ENCODE data around the gene GAB2.

- TF ChIP-seq POLR2A (IDR thresholded peaks at IDR 0.05): no peak
- no peak for TF ChIP-seq CTCF (IDR thresholded peaks at IDR 0.05)
- no peak for TF ChIP-seq EP300 (IDR thresholded peaks at IDR 0.05)
Measured at GRCh38 chr11:78449866-78450265, 32.2 kb upstream of the GAB2 start.

All from suprapubic skin (tissue), 3 donors.